ENCODE data around the gene KIAA1671. TPM values are rescaled to one million over a fixed set of nuclear protein-coding genes. Genes with fewer than 3 reads are reported as not detected.

The KIAA1671 gene
- total RNA-seq, 2 experiments from 2014 or later = 9.4 to 10.6 TPM

DNA sequence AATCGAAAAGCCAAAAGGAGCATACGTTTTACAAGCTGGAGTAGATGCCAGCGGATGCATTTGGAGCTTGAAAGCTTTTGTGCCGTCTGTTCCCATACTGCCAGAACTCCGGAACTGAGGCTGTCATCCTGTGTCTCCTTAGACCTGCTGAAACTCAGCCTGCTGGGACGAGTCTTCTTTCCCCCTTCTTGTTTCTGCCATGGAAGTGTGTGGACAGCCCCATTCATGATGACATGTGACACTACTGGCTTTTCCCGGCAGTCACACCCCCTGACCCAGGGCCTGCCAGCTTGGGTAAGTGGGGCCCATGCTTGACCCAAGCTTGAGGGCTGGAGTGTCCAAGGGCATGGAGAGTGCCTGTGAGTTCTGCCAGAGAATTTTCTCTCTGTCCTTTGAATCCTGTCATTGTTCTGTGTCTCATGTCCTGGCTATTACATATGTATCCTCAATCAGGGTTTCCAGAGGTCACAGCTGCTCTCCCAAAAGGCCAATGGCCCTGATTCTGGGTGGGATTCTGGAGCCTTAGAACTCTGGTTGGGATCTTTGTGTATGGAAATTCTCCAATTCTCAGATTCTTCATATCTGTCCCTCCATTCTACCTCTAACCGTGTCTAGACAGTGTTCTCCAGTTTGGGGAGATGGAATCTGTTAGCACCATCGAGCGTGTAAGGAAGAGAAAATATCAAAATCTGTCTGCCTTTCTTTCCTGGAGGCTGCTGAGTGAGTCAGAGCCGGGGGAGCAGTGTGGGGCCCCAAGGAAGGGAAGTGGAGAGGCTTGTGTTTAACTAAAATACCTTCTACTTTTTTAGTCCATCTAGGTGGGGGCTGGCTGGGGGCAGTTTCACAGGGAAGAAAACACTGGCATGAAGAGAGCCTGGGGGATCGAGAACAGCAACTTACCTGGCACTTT, 73.2 kb downstream of the KIAA1671 start:
- ChIA-PET POLR2A (no interaction called here), CTCF (interaction anchor here (0.8 to 1.3 kb wide), 2 partner anchors 23 to 75 kb away, joined by 3 read pairs; no protein-coding TSS in a partner anchor)

GRCh38 chr22:25027043-25027906, 74.8 kb downstream of the KIAA1671 start:
- POLR2A ChIA-PET = no interaction called here
- CTCF ChIA-PET = no interaction called here

DNA sequence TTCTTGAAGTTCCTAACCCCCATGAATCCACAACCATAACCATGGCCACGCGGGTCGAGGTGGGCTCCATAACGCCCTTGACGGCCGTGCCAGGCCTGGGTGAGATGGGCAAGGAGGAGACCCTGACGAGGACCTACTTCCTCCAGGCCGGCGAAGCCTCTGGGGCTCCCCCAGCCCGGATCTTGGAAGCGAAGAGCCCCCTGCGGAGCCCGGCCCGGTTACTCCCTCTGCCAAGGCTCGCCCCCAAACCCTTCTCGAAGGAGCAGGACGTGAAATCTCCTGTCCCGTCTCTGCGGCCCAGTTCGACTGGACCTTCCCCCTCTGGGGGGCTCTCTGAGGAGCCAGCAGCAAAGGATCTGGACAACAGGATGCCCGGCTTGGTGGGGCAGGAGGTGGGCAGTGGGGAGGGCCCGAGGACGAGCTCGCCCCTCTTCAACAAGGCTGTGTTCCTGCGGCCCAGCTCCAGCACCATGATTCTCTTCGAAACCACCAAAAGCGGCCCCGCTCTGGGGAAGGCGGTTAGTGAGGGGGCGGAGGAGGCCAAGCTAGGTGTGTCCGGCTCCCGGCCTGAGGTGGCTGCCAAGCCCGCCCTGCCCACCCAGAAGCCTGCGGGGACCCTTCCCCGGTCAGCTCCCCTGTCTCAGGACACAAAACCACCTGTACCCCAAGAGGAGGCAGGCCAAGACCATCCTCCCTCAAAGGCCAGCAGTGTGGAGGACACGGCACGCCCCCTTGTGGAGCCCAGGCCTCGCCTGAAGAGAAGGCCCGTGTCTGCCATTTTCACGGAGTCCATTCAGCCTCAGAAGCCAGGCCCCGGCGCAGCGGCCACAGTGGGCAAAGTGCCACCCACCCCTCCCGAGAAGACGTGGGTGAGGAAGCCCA, 75.7 kb downstream of the KIAA1671 start:
- CTCF ChIA-PET = interaction anchor here (0.8 kb wide), 1 partner anchor 86 kb away, joined by 4 read pairs; no protein-coding TSS in a partner anchor
- POLR2A ChIA-PET = no interaction called here

- CTCF ChIA-PET = interaction anchor here (0.8 to 1.3 kb wide), 2 partner anchors 68 to 87 kb away, joined by 4 to 6 read pairs; no protein-coding TSS in a partner anchor
- POLR2A ChIA-PET = no interaction called here
Measured at GRCh38 chr22:25028841-25029141, 76.3 kb downstream of the KIAA1671 start.

DNA sequence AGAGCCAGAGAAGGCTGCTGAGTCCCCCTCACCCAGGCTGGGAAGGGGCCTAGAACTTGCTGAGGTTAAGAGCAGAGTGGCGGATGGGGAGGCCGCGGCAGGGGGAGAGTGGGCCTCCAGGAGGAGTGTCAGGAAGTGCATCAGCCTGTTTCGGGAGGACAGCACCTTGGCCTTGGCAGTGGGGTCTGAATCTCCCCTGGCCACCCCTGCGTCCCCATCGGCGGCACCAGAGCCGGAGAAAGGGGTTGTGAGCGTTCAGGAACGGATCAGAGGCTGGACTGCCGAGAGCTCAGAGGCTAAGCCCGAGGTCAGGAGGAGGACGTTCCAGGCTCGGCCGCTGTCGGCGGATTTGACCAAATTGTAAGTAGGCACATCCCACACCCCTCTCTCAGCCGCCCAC, 76.7 kb downstream of the KIAA1671 start:
- POLR2A ChIA-PET = no interaction called here
- CTCF ChIA-PET = interaction anchor here (1.3 kb wide), 1 partner anchor 69 kb away, joined by 6 read pairs; no protein-coding TSS in a partner anchor

DNA sequence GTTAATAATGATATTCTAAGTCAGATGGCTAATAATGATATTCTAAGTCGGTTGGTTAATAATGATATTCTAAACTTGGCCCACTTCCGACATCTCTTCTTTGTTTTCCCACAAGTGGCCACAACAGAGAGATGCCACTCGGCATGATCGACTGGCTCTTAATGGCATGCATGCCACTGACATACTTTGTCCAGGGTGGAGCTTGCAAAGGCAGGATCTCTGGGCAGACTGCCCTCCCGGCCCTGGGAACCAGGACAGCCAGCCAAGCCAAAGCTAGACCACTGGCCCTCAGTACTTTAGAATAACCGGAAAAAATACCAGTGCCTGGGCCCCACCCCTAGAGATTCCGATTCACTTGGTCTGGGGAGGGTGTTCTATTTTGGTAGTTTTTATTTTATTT, 78.1 kb downstream of the KIAA1671 start:
- ChIA-PET CTCF (no interaction called here), POLR2A (no interaction called here)

- POLR2A ChIA-PET = no interaction called here
- CTCF ChIA-PET = interaction anchor here (0.7 kb wide), 1 partner anchor 94 kb away, joined by 3 read pairs; no protein-coding TSS in a partner anchor
Measured at GRCh38 chr22:25032066-25032465, 79.5 kb downstream of the KIAA1671 start.

DNA sequence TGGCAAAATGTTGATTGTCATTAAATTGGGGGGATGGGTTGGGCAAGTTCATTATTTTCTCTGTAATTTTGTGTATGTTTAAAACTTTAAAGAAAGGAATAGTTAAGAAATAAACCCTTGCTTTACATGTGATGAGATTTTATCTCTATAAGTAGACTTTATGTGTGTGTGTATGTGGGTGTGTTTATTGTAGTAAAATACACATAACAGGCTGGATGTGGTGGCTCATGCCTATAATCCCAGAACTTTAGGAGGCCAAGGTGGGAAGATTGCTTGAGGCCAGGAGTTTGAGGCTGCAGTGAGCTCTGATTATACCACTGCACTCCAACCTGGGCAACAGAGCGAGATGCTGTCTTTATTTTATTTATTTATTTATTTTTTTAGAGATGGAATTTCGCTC, 83.2 kb downstream of the KIAA1671 start:
- POLR2A ChIA-PET = no interaction called here
- CTCF ChIA-PET = interaction anchor here (0.7 to 1.3 kb wide), 2 partner anchors 97 to 317 kb away, joined by 3 read pairs; no protein-coding TSS in a partner anchor

GRCh38 chr22:25038239-25038638, 85.7 kb downstream of the KIAA1671 start:
- CTCF ChIA-PET = no interaction called here
- POLR2A ChIA-PET = no interaction called here

DNA sequence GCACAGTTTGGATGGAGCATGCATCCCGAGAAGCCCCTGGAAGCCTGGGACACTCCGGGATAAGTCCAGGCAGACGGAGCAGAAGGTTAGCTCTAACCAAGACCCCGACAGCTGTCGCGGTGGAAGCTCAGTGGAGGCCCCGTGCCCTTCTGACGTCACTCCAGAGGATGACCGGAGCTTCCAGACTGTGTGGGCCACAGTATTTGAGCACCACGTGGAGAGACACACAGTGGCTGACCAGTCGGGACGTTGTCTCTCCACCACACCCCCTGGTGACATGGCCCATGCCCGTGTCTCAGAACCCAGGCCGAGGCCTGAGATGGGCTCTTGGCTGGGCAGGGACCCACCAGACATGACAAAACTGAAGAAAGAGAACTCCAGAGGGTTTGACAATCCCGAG, 86.3 kb downstream of the KIAA1671 start:
- ChIA-PET CTCF (interaction anchor here (1.1 kb wide), 1 partner anchor 9 kb away, joined by 4 read pairs; no protein-coding TSS in a partner anchor), POLR2A (no interaction called here)

DNA sequence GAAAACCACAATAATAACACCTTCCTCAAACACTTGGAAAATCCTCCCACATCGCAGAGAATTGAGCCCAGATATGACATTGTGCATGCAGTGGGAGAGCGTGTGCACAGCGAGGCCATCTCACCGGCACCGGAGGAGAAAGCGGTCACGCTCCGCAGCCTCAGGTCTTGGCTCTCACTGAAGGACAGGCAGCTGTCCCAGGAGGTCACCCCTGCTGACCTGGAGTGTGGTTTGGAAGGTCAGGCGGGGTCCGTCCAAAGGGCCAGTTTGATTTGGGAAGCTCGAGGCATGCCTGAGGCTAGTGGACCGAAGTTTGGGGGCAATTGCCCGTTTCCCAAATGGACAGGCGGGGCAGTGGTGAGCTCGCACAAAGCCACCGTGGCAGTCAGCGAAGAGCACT, 86.7 kb downstream of the KIAA1671 start:
- ChIA-PET CTCF (interaction anchor here (1.1 kb wide), 1 partner anchor 8 kb away, joined by 4 read pairs; no protein-coding TSS in a partner anchor), POLR2A (no interaction called here)

- ChIA-PET POLR2A (no interaction called here), CTCF (interaction anchor here (1.1 kb wide), 1 partner anchor 8 kb away, joined by 4 read pairs; no protein-coding TSS in a partner anchor)
Measured at GRCh38 chr22:25039754-25040153, 87.2 kb downstream of the KIAA1671 start.

- ChIA-PET POLR2A (no interaction called here), CTCF (no interaction called here)
Measured at GRCh38 chr22:25045159-25045558, 92.6 kb downstream of the KIAA1671 start.

- ChIA-PET POLR2A (no interaction called here), CTCF (interaction anchor here (1.0 to 4.9 kb wide), 11 partner anchors 9 to 279 kb away, joined by 3 to 40 read pairs (median 4); no protein-coding TSS in a partner anchor)
Measured at GRCh38 chr22:25048071-25048470, 95.6 kb downstream of the KIAA1671 start.

- ChIA-PET POLR2A (no interaction called here), CTCF (interaction anchor here (0.7 to 4.9 kb wide), 17 partner anchors 9 to 280 kb away, joined by 3 to 40 read pairs (median 5); partner anchors contain the start of gene KIAA1671)
Measured at GRCh38 chr22:25048659-25049647, 96.4 kb downstream of the KIAA1671 start.

DNA sequence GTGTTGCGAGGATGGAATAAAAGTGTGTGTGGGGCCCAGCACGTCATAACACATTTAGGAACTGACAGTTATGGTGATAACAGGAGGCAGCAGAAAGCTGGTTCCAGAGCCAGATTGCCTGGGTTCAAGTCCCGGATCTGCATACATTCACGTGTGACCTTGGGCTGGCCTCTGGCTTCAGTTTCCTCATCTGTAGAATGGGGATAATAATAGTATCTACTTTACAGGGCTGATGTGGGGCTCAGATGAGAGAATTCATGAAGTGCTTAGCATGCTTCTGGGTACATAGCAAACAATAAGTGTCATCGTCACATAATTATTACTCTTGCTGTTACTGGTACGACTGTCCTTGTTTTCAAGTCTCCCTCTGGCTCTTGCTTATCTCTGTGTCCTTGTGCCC, 97.3 kb downstream of the KIAA1671 start:
- ChIA-PET CTCF (interaction anchor here (1.1 to 4.9 kb wide), 12 partner anchors 8 to 123 kb away, joined by 3 to 40 read pairs (median 5); no protein-coding TSS in a partner anchor), POLR2A (no interaction called here)

DNA sequence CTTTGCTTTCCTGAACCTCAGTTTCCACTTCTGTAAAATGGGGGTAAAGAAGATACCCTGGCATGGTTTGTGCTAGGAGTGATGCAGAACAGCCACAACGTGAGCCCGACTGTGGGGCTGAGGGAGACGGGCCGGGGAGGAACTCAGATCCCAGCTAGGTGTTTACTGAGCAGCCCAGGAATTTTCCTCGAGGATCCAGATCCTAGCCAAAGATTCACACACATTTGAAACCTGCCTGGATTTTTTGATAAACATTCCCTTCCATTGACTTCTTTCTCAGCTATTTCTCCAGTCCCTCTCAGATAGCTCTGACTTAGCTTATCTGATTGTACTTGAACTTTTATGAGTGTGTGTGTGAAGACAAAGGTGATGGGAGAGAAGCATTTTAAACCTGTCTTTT, 98.0 kb downstream of the KIAA1671 start:
- ChIA-PET POLR2A (no interaction called here), CTCF (interaction anchor here (0.5 to 4.9 kb wide), 12 partner anchors 10 to 515 kb away, joined by 3 to 40 read pairs (median 3); no protein-coding TSS in a partner anchor)

- ChIA-PET POLR2A (no interaction called here), CTCF (interaction anchor here (0.6 to 4.9 kb wide), 9 partner anchors 10 to 425 kb away, joined by 3 to 40 read pairs (median 3); no protein-coding TSS in a partner anchor)
Measured at GRCh38 chr22:25051073-25051472, 98.6 kb downstream of the KIAA1671 start.

All from activated CD8-positive, alpha-beta memory T cell treated with anti-CD3 and anti-CD28 coated beads for 36 hours (primary cell).